SU-DHL-6 (cell line): ENCODE results near the gene GNAS.

Source experiments
- CTCF ChIP-seq: fragments of 200-600 bp; sonication (generic); IDR thresholded peaks from one replicate; pipeline ENCODE4 v1.5.1; 2017; ENCODE audit warnings: antibody characterized with exemption, mild to moderate bottlenecking, low read length, moderate library complexity; ENCODE audit not compliant: insufficient read depth, poor library complexity, severe bottlenecking
- EZH2phosphoT487 ChIP-seq: fragments of 200-600 bp; sonication (generic), shearing (Covaris generic); conservative IDR thresholded peaks from 2 replicates; pipeline ENCODE4 v1.6.1; 2018; ENCODE audit warnings: mild to moderate bottlenecking, antibody characterized with exemption, low read length, moderate library complexity, mixed read lengths

- TF ChIP-seq CTCF (no peak), EZH2phosphoT487 (no peak)
Observed at GRCh38 chr20:58903614-58904013, 51.1 kb downstream of the GNAS start.
